H1 (cell line): ENCODE measurements around the gene CAPZB. TPM values are rescaled to one million over a fixed set of nuclear protein-coding genes. Genes with fewer than 3 reads are reported as not detected.

Source experiments
- CBX8 ChIP-seq: fragments of 300-800, 300-1000 bp; sonication (generic); IDR thresholded peaks from 2 replicates; pipeline ENCODE4 v1.7.1; 2016; ENCODE audit warnings: low read depth, low read length, borderline replicate concordance
- EZH2 ChIP-seq: fragments of 200-600 bp; sonication (generic); IDR thresholded peaks from 2 replicates; pipeline ENCODE4 v1.7.1; 2012; ENCODE audit warnings: low read depth, mild to moderate bottlenecking, moderate library complexity, low read length, inconsistent platforms; ENCODE audit not compliant: severe bottlenecking
- RAD21 ChIP-seq, 2 experiments: IDR thresholded peaks in 1 of 2; conservative IDR thresholded peaks in 1 of 2; 2 replicates each; pipeline ENCODE4 v1.6.1; 2011; ENCODE audit warnings: low read depth in 2 of 2, low read length in 2 of 2, improper control_type of control experiment in 1 of 2, inconsistent platforms in 1 of 2, mild to moderate bottlenecking in 1 of 2, moderate library complexity in 1 of 2
- SUZ12 ChIP-seq: fragments of 200-600 bp; sonication (generic); IDR thresholded peaks from 2 replicates; pipeline ENCODE4 v1.6.1; 2012; ENCODE audit warnings: mild to moderate bottlenecking, inconsistent platforms, low read length, moderate library complexity, mixed read lengths
- TAF7 ChIP-seq: optimal IDR thresholded peaks from 2 replicates; pipeline ENCODE3; 2011; ENCODE audit warnings: low read depth, mild to moderate bottlenecking, inconsistent platforms, low read length, moderate library complexity, borderline replicate concordance
- TBP ChIP-seq: IDR thresholded peaks from 2 replicates; pipeline ENCODE4 v1.6.1; 2011; ENCODE audit warnings: low read depth, low read length, improper control_type of control experiment
- polyA plus RNA-seq, 7 experiments: library from polyadenylated mRNA; depleted of rRNA in 3 of 7; stranded (reverse) in 5 of 7; unstranded in 2 of 7; fragments of >200 nt in 5 of 7; fragments of 200-250 nt in 2 of 7; gene quantifications; 1 replicate in 5 of 7; 2 replicates in 1 of 7; 4 replicates in 1 of 7; pipeline versions ENCODE4 v1.2.1 to v1.2.3, GENCODE V29; 2011 to 2013; ENCODE audit warnings: missing spikeins in 2 of 7, mixed read lengths in 2 of 7
- total RNA-seq: library from RNA; stranded (reverse); fragmentation: NEBNext Ultra II Directional; extraction: Animal tissue kit (Norgen Biotek cat#: 25700); gene quantifications from 2 replicates; pipeline ENCODE4 v1.2.1, GENCODE V29; 2021
- TF ChIP-seq, protein P1 (sequence below): IDR thresholded peaks from 2 replicates; pipeline ENCODE4 v1.6.1; 2012; ENCODE audit warnings: inconsistent platforms

Gene CAPZB
- total and polyA plus RNA-seq, 2 of the 8 experiments (the other 6 are each of a cell fraction or from before 2014, with no cell fraction given): 162 to 371 TPM

DNA sequence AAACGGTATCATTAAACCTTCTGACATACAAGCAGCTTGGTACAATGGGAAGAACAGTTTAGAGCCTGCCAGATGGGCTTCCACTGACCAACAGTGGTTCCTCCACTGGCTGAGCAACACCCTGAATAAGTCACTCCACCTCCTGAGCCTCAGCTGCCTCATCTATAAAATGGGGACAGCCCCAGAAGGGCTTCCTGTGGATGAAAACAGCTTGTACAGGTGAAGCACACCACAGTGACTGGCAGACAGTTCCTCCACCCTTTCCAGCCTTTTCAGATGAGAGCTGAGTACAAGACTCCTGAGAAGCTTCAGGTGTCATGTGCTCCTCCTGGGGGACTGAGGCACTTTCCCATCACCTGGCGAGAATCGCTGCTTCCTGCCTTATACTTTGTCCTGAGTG lies 2.1 kb downstream of the CAPZB start (continued):
- TF ChIP-seq, protein P1, sequence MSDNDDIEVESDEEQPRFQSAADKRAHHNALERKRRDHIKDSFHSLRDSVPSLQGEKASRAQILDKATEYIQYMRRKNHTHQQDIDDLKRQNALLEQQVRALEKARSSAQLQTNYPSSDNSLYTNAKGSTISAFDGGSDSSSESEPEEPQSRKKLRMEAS: no peak
- TF ChIP-seq TBP (no peak), RAD21 (IDR thresholded peaks at IDR 0.05 in 1 of 2, conservative IDR thresholded peaks at IDR 0.05 in 1 of 2; ENCODE audit: low read depth in 2 of 2, low read length in 2 of 2) (no peak), EZH2 (no peak), SUZ12 (no peak), CBX8 (no peak), TAF7 (no peak)
